ENCODE measurements around the gene CABCOCO1.
"Not testable (repeated sequence)": the region's sequence is repeated elsewhere in the genome, so short reads cannot be mapped to it uniquely, and the experiment has no call there.

CABCOCO1 gene

GRCh38 chr10:61719906-61720305 is 57.2 kb downstream of the CABCOCO1 start:
- no peak for FAIRE-seq

- FAIRE-seq = no peak
Observed at GRCh38 chr10:61721431-61721830, 58.7 kb downstream of the CABCOCO1 start.

GRCh38 chr10:61725221-61725620 is 62.5 kb downstream of the CABCOCO1 start:
- not testable (repeated sequence) for FAIRE-seq

- FAIRE-seq = no peak
Observed at GRCh38 chr10:61729596-61729995, 66.9 kb downstream of the CABCOCO1 start.

- no peak for FAIRE-seq
Observed at GRCh38 chr10:61730671-61731070, 67.9 kb downstream of the CABCOCO1 start.

- no peak for FAIRE-seq
Observed at GRCh38 chr10:61731638-61732037, 68.9 kb downstream of the CABCOCO1 start.

- peak; percentile 74 for FAIRE-seq
Observed at GRCh38 chr10:61732629-61733278, 70.0 kb downstream of the CABCOCO1 start.

GRCh38 chr10:61733358-61733940 is 70.7 kb downstream of the CABCOCO1 start:
- peak; percentile 95 for FAIRE-seq

- FAIRE-seq = no peak
Observed at GRCh38 chr10:61735882-61736281, 73.2 kb downstream of the CABCOCO1 start.

- not testable (repeated sequence) for FAIRE-seq
Observed at GRCh38 chr10:61737455-61737854, 74.7 kb downstream of the CABCOCO1 start.

- no peak for FAIRE-seq
Observed at GRCh38 chr10:61742812-61743211, 80.1 kb downstream of the CABCOCO1 start.

- FAIRE-seq = no peak
Observed at GRCh38 chr10:61744469-61744868, 81.7 kb downstream of the CABCOCO1 start.

GRCh38 chr10:61746377-61746776 is 83.6 kb downstream of the CABCOCO1 start:
- no peak for FAIRE-seq

GRCh38 chr10:61747307-61747706 is 84.6 kb downstream of the CABCOCO1 start:
- no peak for FAIRE-seq

- no peak for FAIRE-seq
Observed at GRCh38 chr10:61749291-61749690, 86.6 kb downstream of the CABCOCO1 start.

GRCh38 chr10:61750943-61751471 is 88.3 kb downstream of the CABCOCO1 start:
- FAIRE-seq = no peak

- no peak for FAIRE-seq
Observed at GRCh38 chr10:61751599-61751998, 88.9 kb downstream of the CABCOCO1 start.

- peak; percentile 88 for FAIRE-seq
Observed at GRCh38 chr10:61752111-61753011, 89.6 kb downstream of the CABCOCO1 start.

GRCh38 chr10:61753453-61753852 is 90.7 kb downstream of the CABCOCO1 start:
- no peak for FAIRE-seq

- FAIRE-seq = peak; percentile 62
Observed at GRCh38 chr10:61754587-61755550, 92.1 kb downstream of the CABCOCO1 start.

- peak; percentile 89 for FAIRE-seq
Observed at GRCh38 chr10:61757001-61757400, 94.3 kb downstream of the CABCOCO1 start.

Measured in endometrium (tissue), 2 donors.